K562 (cell line): ENCODE measurements around the gene SUPT5H. TPM values are rescaled to one million over a fixed set of nuclear protein-coding genes. Genes with fewer than 3 reads are reported as not detected.

Source experiments
- BRD9 ChIP-seq: fragments of 450-650 bp; IDR thresholded peaks from 2 replicates; pipeline ENCODE4 v1.6.1; 2018; ENCODE audit warnings: low read depth; ENCODE audit not compliant: partially characterized antibody
- CBX3 ChIP-seq, 2 experiments: IDR thresholded peaks; 1 replicate in 1 of 2; 2 replicates in 1 of 2; pipeline ENCODE4 v1.6.1; 2012; ENCODE audit warnings: inconsistent platforms in 2 of 2, low read length in 2 of 2, borderline replicate concordance in 1 of 2, control low read depth in 1 of 2
- CCAR2 ChIP-seq: fragments of 200-400 bp; formaldehyde crosslinking; IDR thresholded peaks from 2 replicates; pipeline ENCODE4 v1.6.1; 2017; ENCODE audit warnings: mild to moderate bottlenecking, low read depth, low read length
- EP300 ChIP-seq: IDR thresholded peaks from 2 replicates; pipeline ENCODE4 v1.6.1; 2012; ENCODE audit warnings: low read length, improper control_type of control experiment
- FOXA1 ChIP-seq: fragments of 450-650 bp; IDR thresholded peaks from 2 replicates; pipeline ENCODE4 v1.6.1; 2016; ENCODE audit warnings: mild to moderate bottlenecking, borderline replicate concordance
- HOXB6 ChIP-seq: fragments of 250-450 bp; sonication (Bioruptor Pico); IDR thresholded peaks from 2 replicates; pipeline ENCODE4 v1.5.1; 2022; ENCODE audit warnings: mild to moderate bottlenecking, borderline replicate concordance
- KLF16 ChIP-seq: IDR thresholded peaks from 2 replicates; pipeline ENCODE4 v1.6.1; 2016; ENCODE audit warnings: antibody characterized with exemption
- MCM5 ChIP-seq: fragments of 450-650 bp; IDR thresholded peaks from 2 replicates; pipeline ENCODE4 v1.6.1; 2016; ENCODE audit warnings: low read depth
- MTF1 ChIP-seq: fragments of 250-450 bp; sonication (Bioruptor Pico); IDR thresholded peaks from 2 replicates; pipeline ENCODE4 v1.9.0; 2021; ENCODE audit warnings: moderate library complexity, mild to moderate bottlenecking, inconsistent platforms, borderline replicate concordance
- NBN ChIP-seq: fragments of 450-650 bp; IDR thresholded peaks from 2 replicates; pipeline ENCODE4 v1.6.1; 2016; ENCODE audit warnings: low read depth, mild to moderate bottlenecking
- NCOA4 ChIP-seq: fragments of 450-650 bp; IDR thresholded peaks from 2 replicates; pipeline ENCODE4 v1.6.1; 2018; ENCODE audit warnings: mild to moderate bottlenecking; ENCODE audit not compliant: partially characterized antibody
- NEUROD1 ChIP-seq: fragments of 150-350 bp; IDR thresholded peaks from 2 replicates; pipeline ENCODE4 v1.6.1; 2014; ENCODE audit warnings: borderline replicate concordance, low read length, low read depth; ENCODE audit not compliant: partially characterized antibody
- POLR2AphosphoS5 ChIP-seq: IDR thresholded peaks from 2 replicates; pipeline ENCODE4 v1.6.1; 2011; ENCODE audit warnings: mild to moderate bottlenecking, low read depth, low read length, moderate library complexity; ENCODE audit not compliant: control insufficient read depth, insufficient read depth
- SAP30 ChIP-seq: fragments of 200-600 bp; sonication (generic); IDR thresholded peaks from 2 replicates; pipeline ENCODE4 v1.6.1; 2012; ENCODE audit warnings: borderline replicate concordance, low read depth, mild to moderate bottlenecking, moderate library complexity, low read length, control low read depth, inconsistent platforms; ENCODE audit not compliant: insufficient read depth, poor library complexity, severe bottlenecking
- SMARCC2 ChIP-seq: fragments of 450-650 bp; IDR thresholded peaks from 2 replicates; pipeline ENCODE4 v1.6.1; 2017; ENCODE audit warnings: antibody characterized with exemption, moderate library complexity, mild to moderate bottlenecking, low read depth
- THAP12 ChIP-seq: fragments of 250-450 bp; sonication (Bioruptor Pico); IDR thresholded peaks from 2 replicates; pipeline ENCODE4 v1.9.0; 2021; ENCODE audit warnings: mild to moderate bottlenecking, inconsistent platforms
- ZBTB34 ChIP-seq: fragments of 250-450 bp; sonication (Bioruptor Pico); IDR thresholded peaks from 2 replicates; pipeline ENCODE4 v1.8.0; 2021; ENCODE audit warnings: mild to moderate bottlenecking, moderate library complexity
- ZFP1 ChIP-seq: fragments of 450-650 bp; formaldehyde crosslinking; IDR thresholded peaks from 2 replicates; pipeline ENCODE4 v1.4.0; 2020; ENCODE audit warnings: mild to moderate bottlenecking, mixed read lengths
- ZKSCAN8 ChIP-seq: fragments of 200-800 bp; sonication (Bioruptor generic); IDR thresholded peaks from 2 replicates; pipeline ENCODE4 v1.6.1; 2016; ENCODE audit warnings: missing genetic modification characterization, missing compliant biosample characterization
- ZNF280A ChIP-seq: fragments of 450-650 bp; IDR thresholded peaks from 2 replicates; pipeline ENCODE4 v1.6.1; 2018; ENCODE audit warnings: mild to moderate bottlenecking, low read depth; ENCODE audit not compliant: partially characterized antibody
- polyA plus RNA-seq, 8 experiments: library from polyadenylated mRNA; depleted of rRNA in 4 of 8; stranded (reverse) in 5 of 8; unstranded in 3 of 8; fragments of >200 nt; fragmentation: Nextera tagmentation in 2 of 8; fragmentation: Illumina TruSeq in 1 of 8; extraction: Ambion mirVana in 2 of 8; extraction: Trizol in 1 of 8; gene quantifications; 2 replicates each; pipeline versions ENCODE4 v1.2.1 to v1.2.3, GENCODE V29; 2011 to 2014; ENCODE audit warnings: inconsistent platforms in 1 of 8, missing spikeins in 1 of 8
- total RNA-seq, 7 experiments: library from RNA; depleted of rRNA in 6 of 7; stranded (reverse); fragments of >200 nt in 6 of 7; fragmentation: Illumina TruSeq in 2 of 7; extraction: Trizol in 2 of 7; gene quantifications; 2 replicates each; pipeline versions ENCODE4 v1.2.1 to v1.2.3, GENCODE V29; 2011 to 2021; ENCODE audit warnings: low replicate concordance in 1 of 7

SUPT5H gene
- total and polyA plus RNA-seq, 9 of the 15 experiments (the other 6 are each of a cell fraction or from before 2014, with no cell fraction given) = 13.3 to 85.9 (median 35.9) TPM

DNA sequence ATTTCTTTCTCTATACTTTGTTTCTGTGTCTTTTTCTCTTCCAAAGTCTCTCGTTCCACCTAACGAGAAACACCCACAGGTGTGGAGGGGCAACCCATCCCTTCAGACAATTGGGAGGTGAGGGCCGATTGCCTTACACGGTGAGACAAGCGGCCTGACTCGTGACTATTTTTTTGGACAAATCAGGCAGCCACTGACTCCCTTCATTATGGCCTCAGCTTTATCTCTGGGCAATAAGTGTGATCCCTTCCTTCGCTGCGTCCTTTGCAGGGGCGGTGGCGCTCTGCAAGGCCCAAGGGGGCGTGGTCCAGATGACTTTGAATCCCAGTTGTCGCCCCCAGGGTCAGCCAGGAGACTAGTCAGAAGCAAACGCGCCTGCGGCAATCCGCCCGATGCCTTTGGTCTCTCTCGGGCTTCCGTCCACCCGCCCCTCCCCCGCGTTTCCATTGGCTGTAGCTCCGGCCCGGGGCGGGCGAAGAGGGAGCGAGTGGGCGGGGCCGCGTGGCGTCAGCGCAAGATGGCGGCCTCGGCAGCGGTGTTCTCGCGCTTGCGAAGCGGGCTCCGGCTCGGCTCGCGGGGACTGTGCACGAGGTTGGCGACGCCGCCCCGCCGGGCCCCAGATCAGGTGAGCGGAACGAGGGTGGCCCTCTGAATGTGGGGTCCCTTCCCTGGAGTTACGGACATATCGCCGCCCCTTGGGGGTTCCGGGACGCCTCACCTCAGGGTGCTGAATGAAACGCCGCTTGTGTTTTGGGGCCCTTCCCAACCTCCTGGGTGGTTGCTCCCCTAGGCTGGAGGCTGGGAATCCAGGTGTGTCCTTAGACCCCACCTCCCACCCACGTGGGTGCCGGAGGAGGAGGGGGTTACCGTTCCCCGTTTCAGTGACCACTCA is 35.2 kb downstream of the SUPT5H start, which contains the start of gene TIMM50 (continued):
- no peak for TF ChIP-seq ZNF280A
- no peak for TF ChIP-seq ZBTB34 (CRISPR knock-in tag)
- TF ChIP-seq ZFP1 (CRISPR knock-in tag) = no peak
- no peak for TF ChIP-seq ZKSCAN8
- peak; percentile 87 for TF ChIP-seq KLF16
- TF ChIP-seq SAP30 = peak; percentile 65
- TF ChIP-seq POLR2AphosphoS5 = peak; percentile 56; the same call in 1 of the 2 replicates
- TF ChIP-seq NBN = no peak
- TF ChIP-seq FOXA1 = no peak
- TF ChIP-seq HOXB6 (CRISPR knock-in tag) = no peak
- no peak for TF ChIP-seq SMARCC2
- no peak for TF ChIP-seq NCOA4
- no peak for TF ChIP-seq MCM5
- TF ChIP-seq CCAR2 = no peak
- TF ChIP-seq MTF1 (CRISPR knock-in tag) = no peak
- TF ChIP-seq CBX3 (IDR thresholded peaks at IDR 0.05; ENCODE audit: borderline replicate concordance in 1 of 2, low read length in 2 of 2) = peak in 1 of 2 experiments; percentile 62; a peak in 1 of 3 replicates
- TF ChIP-seq NEUROD1 = peak; percentile 94
- peak; percentile 49 for TF ChIP-seq BRD9
- TF ChIP-seq THAP12 (CRISPR knock-in tag) = no peak
- TF ChIP-seq EP300 = peak; percentile 61
